CD4-positive, alpha-beta T cell treated with Interleukin-4 for 4 hours (primary cell): ENCODE results near the gene TNRC6A.
"Not testable (repeated sequence)": the region's sequence is repeated elsewhere in the genome, so short reads cannot be mapped to it uniquely, and the experiment has no call there.

ENCODE experiments used
- DNase-seq: peaks from one replicate; pipeline ENCODE4 v3.0.0-alpha.2; 2020

Gene TNRC6A

GRCh38 chr16:24729243-24729950 is at the start of gene TNRC6A:
TSS of gene TNRC6A (plus strand) at chr16:24729651. CDS start at chr16:24729842, 191 bp downstream.
- DNase-seq, result peak; percentile 81

- no peak for DNase-seq
Observed at GRCh38 chr16:24681793-24682192, 47.7 kb upstream of the TNRC6A start.

- no peak for DNase-seq
Observed at GRCh38 chr16:24683250-24683649, 46.2 kb upstream of the TNRC6A start.

GRCh38 chr16:24683847-24684493 is 45.5 kb upstream of the TNRC6A start:
- no peak for DNase-seq

GRCh38 chr16:24685539-24686432 is 43.7 kb upstream of the TNRC6A start:
- DNase-seq, result no peak

GRCh38 chr16:24686678-24687077 is 42.8 kb upstream of the TNRC6A start:
- DNase-seq, result no peak

GRCh38 chr16:24688359-24688758 is 41.1 kb upstream of the TNRC6A start:
- no peak for DNase-seq

GRCh38 chr16:24689128-24689527 is 40.3 kb upstream of the TNRC6A start:
- no peak for DNase-seq

GRCh38 chr16:24692854-24693253 is 36.6 kb upstream of the TNRC6A start:
- no peak for DNase-seq

GRCh38 chr16:24694931-24695330 is 34.5 kb upstream of the TNRC6A start:
- no peak for DNase-seq

- no peak for DNase-seq
Observed at GRCh38 chr16:24696699-24697098, 32.8 kb upstream of the TNRC6A start.

- DNase-seq, result no peak
Observed at GRCh38 chr16:24698308-24698707, 31.1 kb upstream of the TNRC6A start.

- DNase-seq, result no peak
Observed at GRCh38 chr16:24699151-24699723, 30.2 kb upstream of the TNRC6A start.

- DNase-seq, result no peak
Observed at GRCh38 chr16:24700549-24701392, 28.7 kb upstream of the TNRC6A start.

- DNase-seq, result no peak
Observed at GRCh38 chr16:24701521-24701951, 27.9 kb upstream of the TNRC6A start.

GRCh38 chr16:24707760-24708159 is 21.7 kb upstream of the TNRC6A start:
- not testable (repeated sequence) for DNase-seq

GRCh38 chr16:24713379-24713778 is 16.1 kb upstream of the TNRC6A start:
- no peak for DNase-seq

- DNase-seq, result no peak
Observed at GRCh38 chr16:24717411-24717810, 12.0 kb upstream of the TNRC6A start.

- no peak for DNase-seq
Observed at GRCh38 chr16:24718967-24719521, 10.4 kb upstream of the TNRC6A start.

- DNase-seq, result peak; percentile 61
Observed at GRCh38 chr16:24721830-24722238, 7.6 kb upstream of the TNRC6A start.

GRCh38 chr16:24723663-24724062 is 5.8 kb upstream of the TNRC6A start:
- no peak for DNase-seq

GRCh38 chr16:24728011-24728410 is 1.4 kb upstream of the TNRC6A start:
- no peak for DNase-seq
